ENCODE results near the gene MVB12B.

Gene MVB12B

GRCh38 chr9:126435105-126435504, 108.5 kb downstream of the MVB12B start:
- Histone ChIP-seq H3K9me3 (ENCODE audit: control insufficient read depth in 5 of 5, low read length in 5 of 5) (no peaks in the 10 kb centered on the region), H3K9ac (ENCODE audit: low read length in 5 of 5) (no peak overlapping the region), H3K4me1 (ENCODE audit: control insufficient read depth in 5 of 5, insufficient read depth in 5 of 5, low read length in 5 of 5) (no peaks in the 10 kb centered on the region), H3K27ac (ENCODE audit: low read depth, low read length) (no peak overlapping the region), H3K4me3 (ENCODE audit: low read depth in 1 of 5, low read length in 5 of 5) (no peak overlapping the region), H3K36me3 (ENCODE audit: control insufficient read depth in 5 of 5, insufficient read depth in 5 of 5, low read length in 5 of 5) (peaks cover 0 to 31% (median 5%) of the 10 kb centered on the region in 5 donors), H3K27me3 (ENCODE audit: control insufficient read depth in 5 of 5, insufficient read depth in 4 of 5, low read length in 5 of 5) (no peaks in the 10 kb centered on the region)

DNA sequence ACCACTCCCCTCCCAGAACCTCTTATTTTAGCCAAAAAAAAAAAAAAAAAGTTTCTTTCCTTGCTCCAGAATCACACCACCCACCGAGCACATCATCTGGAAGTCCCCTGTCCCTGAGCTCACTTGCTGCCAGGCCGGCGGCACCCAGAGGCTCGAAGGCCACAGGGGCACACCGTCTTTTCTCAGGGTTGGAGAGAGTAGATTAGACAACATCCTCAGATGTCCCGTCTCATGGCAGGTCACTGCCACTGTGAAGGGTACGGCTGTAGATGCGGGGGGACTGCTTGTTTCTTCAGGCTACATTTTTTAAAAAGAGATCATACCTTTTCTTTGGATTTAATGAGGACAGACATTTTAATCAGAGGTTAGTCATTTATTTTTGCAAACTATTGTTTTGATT, 109.0 kb downstream of the MVB12B start:
- no peaks in the 10 kb centered on the region for H3K4me1 ChIP-seq (ENCODE audit: control insufficient read depth in 5 of 5, insufficient read depth in 5 of 5, low read length in 5 of 5)
- no peak overlapping the region for H3K27ac ChIP-seq (ENCODE audit: low read depth, low read length)
- no peak overlapping the region for H3K4me3 ChIP-seq (ENCODE audit: low read depth in 1 of 5, low read length in 5 of 5)

GRCh38 chr9:126436545-126437267, 110.1 kb downstream of the MVB12B start:
- Histone ChIP-seq H3K27me3 (ENCODE audit: control insufficient read depth in 5 of 5, insufficient read depth in 4 of 5, low read length in 5 of 5) (no peaks in the 10 kb centered on the region), H3K36me3 (ENCODE audit: control insufficient read depth in 5 of 5, insufficient read depth in 5 of 5, low read length in 5 of 5) (peaks cover 0 to 26% (median 5%) of the 10 kb centered on the region in 5 donors), H3K4me3 (ENCODE audit: low read depth in 1 of 5, low read length in 5 of 5) (no peak overlapping the region), H3K9me3 (ENCODE audit: control insufficient read depth in 5 of 5, low read length in 5 of 5) (no peaks in the 10 kb centered on the region), H3K4me1 (ENCODE audit: control insufficient read depth in 5 of 5, insufficient read depth in 5 of 5, low read length in 5 of 5) (peaks cover 0 to 3% (median 0%) of the 10 kb centered on the region in 5 donors), H3K9ac (ENCODE audit: low read length in 5 of 5) (no peak overlapping the region), H3K27ac (ENCODE audit: low read depth, low read length) (no peak overlapping the region)

More for the DNA sequence above, 109.0 kb downstream of the MVB12B start:
- Histone ChIP-seq H3K9ac (ENCODE audit: low read length in 5 of 5) (no peak overlapping the region), H3K27me3 (ENCODE audit: control insufficient read depth in 5 of 5, insufficient read depth in 4 of 5, low read length in 5 of 5) (no peaks in the 10 kb centered on the region), H3K9me3 (ENCODE audit: control insufficient read depth in 5 of 5, low read length in 5 of 5) (no peaks in the 10 kb centered on the region), H3K36me3 (ENCODE audit: control insufficient read depth in 5 of 5, insufficient read depth in 5 of 5, low read length in 5 of 5) (peaks cover 0 to 29% (median 5%) of the 10 kb centered on the region in 5 donors)

- Histone ChIP-seq H3K9ac (ENCODE audit: low read length in 5 of 5) (no peak overlapping the region), H3K4me3 (ENCODE audit: low read depth in 1 of 5, low read length in 5 of 5) (no peak overlapping the region), H3K27ac (ENCODE audit: low read depth, low read length) (no peak overlapping the region), H3K27me3 (ENCODE audit: control insufficient read depth in 5 of 5, insufficient read depth in 4 of 5, low read length in 5 of 5) (no peaks in the 10 kb centered on the region), H3K4me1 (ENCODE audit: control insufficient read depth in 5 of 5, insufficient read depth in 5 of 5, low read length in 5 of 5) (peaks cover 0 to 3% (median 0%) of the 10 kb centered on the region in 5 donors), H3K9me3 (ENCODE audit: control insufficient read depth in 5 of 5, low read length in 5 of 5) (no peaks in the 10 kb centered on the region), H3K36me3 (ENCODE audit: control insufficient read depth in 5 of 5, insufficient read depth in 5 of 5, low read length in 5 of 5) (peaks cover 0 to 26% (median 5%) of the 10 kb centered on the region in 5 donors)
Observed at GRCh38 chr9:126437268-126437666, 110.6 kb downstream of the MVB12B start.

- H3K9ac ChIP-seq (ENCODE audit: low read length in 5 of 5) = no peak overlapping the region
Observed at GRCh38 chr9:126437701-126438100, 111.1 kb downstream of the MVB12B start.

GRCh38 chr9:126438741-126439401, 112.2 kb downstream of the MVB12B start:
- Histone ChIP-seq H3K4me3 (ENCODE audit: low read depth in 1 of 5, low read length in 5 of 5) (no peak overlapping the region), H3K36me3 (ENCODE audit: control insufficient read depth in 5 of 5, insufficient read depth in 5 of 5, low read length in 5 of 5) (peaks cover 0 to 13% (median 3%) of the 10 kb centered on the region in 5 donors), H3K4me1 (ENCODE audit: control insufficient read depth in 5 of 5, insufficient read depth in 5 of 5, low read length in 5 of 5) (peaks cover 0 to 3% (median 0%) of the 10 kb centered on the region in 5 donors), H3K9me3 (ENCODE audit: control insufficient read depth in 5 of 5, low read length in 5 of 5) (no peaks in the 10 kb centered on the region), H3K27me3 (ENCODE audit: control insufficient read depth in 5 of 5, insufficient read depth in 4 of 5, low read length in 5 of 5) (no peaks in the 10 kb centered on the region), H3K9ac (ENCODE audit: low read length in 5 of 5) (no peak overlapping the region), H3K27ac (ENCODE audit: low read depth, low read length) (no peak overlapping the region)

More at GRCh38 chr9:126437701-126438100, 111.1 kb downstream of the MVB12B start:
- Histone ChIP-seq H3K27ac (ENCODE audit: low read depth, low read length) (no peak overlapping the region), H3K27me3 (ENCODE audit: control insufficient read depth in 5 of 5, insufficient read depth in 4 of 5, low read length in 5 of 5) (no peaks in the 10 kb centered on the region), H3K9me3 (ENCODE audit: control insufficient read depth in 5 of 5, low read length in 5 of 5) (no peaks in the 10 kb centered on the region), H3K4me3 (ENCODE audit: low read depth in 1 of 5, low read length in 5 of 5) (no peak overlapping the region), H3K36me3 (ENCODE audit: control insufficient read depth in 5 of 5, insufficient read depth in 5 of 5, low read length in 5 of 5) (peaks cover 0 to 24% (median 5%) of the 10 kb centered on the region in 5 donors), H3K4me1 (ENCODE audit: control insufficient read depth in 5 of 5, insufficient read depth in 5 of 5, low read length in 5 of 5) (peaks cover 0 to 3% (median 0%) of the 10 kb centered on the region in 5 donors)

- H3K4me1 ChIP-seq (ENCODE audit: control insufficient read depth in 5 of 5, insufficient read depth in 5 of 5, low read length in 5 of 5) = peaks cover 0 to 3% (median 0%) of the 10 kb centered on the region in 5 donors
- no peak overlapping the region for H3K4me3 ChIP-seq (ENCODE audit: low read depth in 1 of 5, low read length in 5 of 5)
- H3K27ac ChIP-seq (ENCODE audit: low read depth, low read length) = no peak overlapping the region
- no peak overlapping the region for H3K9ac ChIP-seq (ENCODE audit: low read length in 5 of 5)
- H3K36me3 ChIP-seq (ENCODE audit: control insufficient read depth in 5 of 5, insufficient read depth in 5 of 5, low read length in 5 of 5) = peaks cover 0 to 11% (median 3%) of the 10 kb centered on the region in 5 donors
- no peaks in the 10 kb centered on the region for H3K9me3 ChIP-seq (ENCODE audit: control insufficient read depth in 5 of 5, low read length in 5 of 5)
- H3K27me3 ChIP-seq (ENCODE audit: control insufficient read depth in 5 of 5, insufficient read depth in 4 of 5, low read length in 5 of 5) = no peaks in the 10 kb centered on the region
Observed at GRCh38 chr9:126439402-126439765, 112.8 kb downstream of the MVB12B start.

DNA sequence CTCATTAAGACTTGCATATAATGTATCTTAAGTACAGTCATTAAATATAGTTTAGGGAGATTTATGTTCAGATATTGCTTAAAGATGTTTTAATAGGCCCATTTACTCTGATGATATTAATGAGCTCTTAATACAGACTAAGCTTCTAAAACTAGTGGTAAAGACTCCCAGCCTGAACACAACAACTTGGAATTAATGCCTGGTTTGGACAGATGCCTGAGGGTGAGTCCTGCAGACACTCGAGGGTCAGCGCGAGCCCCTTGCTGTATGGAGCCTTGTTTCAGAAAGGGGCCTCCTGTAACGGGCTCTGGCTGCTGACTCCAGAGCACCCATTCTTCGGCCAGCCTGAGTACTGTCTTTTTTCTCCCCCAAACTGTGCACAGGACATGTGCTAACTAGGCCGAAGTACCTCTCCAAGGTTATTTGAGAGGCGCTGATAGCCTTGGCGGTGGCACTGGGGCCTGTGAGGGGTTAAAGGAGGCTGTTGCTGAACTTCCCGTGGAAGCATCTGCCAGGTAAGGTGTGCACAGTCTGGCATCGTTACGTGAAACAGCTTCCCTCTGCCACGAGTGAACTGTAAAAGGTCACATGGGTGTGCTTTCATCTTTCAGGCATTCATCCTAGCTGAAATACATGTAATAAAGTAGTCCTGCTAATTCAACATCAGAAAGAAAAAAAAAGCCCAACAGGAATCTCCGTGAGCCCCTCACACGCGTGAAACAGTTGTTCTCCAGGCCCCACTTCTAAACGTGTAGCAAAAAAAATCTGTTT, 113.4 kb downstream of the MVB12B start:
- H3K27ac ChIP-seq (ENCODE audit: low read depth, low read length) = no peak overlapping the region
- no peaks in the 10 kb centered on the region for H3K27me3 ChIP-seq (ENCODE audit: control insufficient read depth in 5 of 5, insufficient read depth in 4 of 5, low read length in 5 of 5)
- no peak overlapping the region for H3K9ac ChIP-seq (ENCODE audit: low read length in 5 of 5)
- H3K4me3 ChIP-seq (ENCODE audit: low read depth in 1 of 5, low read length in 5 of 5) = no peak overlapping the region
- peaks cover 0 to 7% (median 3%) of the 10 kb centered on the region in 5 donors for H3K36me3 ChIP-seq (ENCODE audit: control insufficient read depth in 5 of 5, insufficient read depth in 5 of 5, low read length in 5 of 5)
- H3K4me1 ChIP-seq (ENCODE audit: control insufficient read depth in 5 of 5, insufficient read depth in 5 of 5, low read length in 5 of 5) = peaks cover 0 to 3% (median 0%) of the 10 kb centered on the region in 5 donors
- no peaks in the 10 kb centered on the region for H3K9me3 ChIP-seq (ENCODE audit: control insufficient read depth in 5 of 5, low read length in 5 of 5)

GRCh38 chr9:126440940-126441339, 114.3 kb downstream of the MVB12B start:
- Histone ChIP-seq H3K9me3 (ENCODE audit: control insufficient read depth in 5 of 5, low read length in 5 of 5) (no peaks in the 10 kb centered on the region), H3K4me1 (ENCODE audit: control insufficient read depth in 5 of 5, insufficient read depth in 5 of 5, low read length in 5 of 5) (peaks cover 0 to 3% (median 0%) of the 10 kb centered on the region in 5 donors), H3K4me3 (ENCODE audit: low read depth in 1 of 5, low read length in 5 of 5) (no peak overlapping the region), H3K27me3 (ENCODE audit: control insufficient read depth in 5 of 5, insufficient read depth in 4 of 5, low read length in 5 of 5) (no peaks in the 10 kb centered on the region), H3K9ac (ENCODE audit: low read length in 5 of 5) (peak overlapping the region in 1 of 5 donors; percentile 30), H3K36me3 (ENCODE audit: control insufficient read depth in 5 of 5, insufficient read depth in 5 of 5, low read length in 5 of 5) (peaks cover 0 to 7% (median 3%) of the 10 kb centered on the region in 5 donors), H3K27ac (ENCODE audit: low read depth, low read length) (no peak overlapping the region)
